Smooth muscle cell (in vitro differentiated cells): ENCODE measurements around the gene DAAM1. TPM values are rescaled to one million over a fixed set of nuclear protein-coding genes. Genes with fewer than 3 reads are reported as not detected.
A peak's percentile ranks its signal among the peaks of the same experiment; 100 is the strongest.

ENCODE experiments used
- DNase-seq: peaks from one replicate; lab custom pipeline; 2025; ENCODE audit not compliant: unreplicated experiment; lab: John Stamatoyannopoulos, UW
- H2AFZ ChIP-seq: fragments of 200-600 bp; sonication (generic); 2 replicates; pipeline ENCODE4 v1.6.0; 2016; ENCODE audit warnings: antibody characterized with exemption, low read depth, mild to moderate bottlenecking
- H3F3A ChIP-seq: fragments of 200-600 bp; sonication (generic); 2 replicates; pipeline ENCODE4 v1.6.0; 2017; ENCODE audit warnings: antibody characterized with exemption, low read depth
- H3K27ac ChIP-seq: fragments of 200-600 bp; sonication (generic); 2 replicates; pipeline ENCODE4 v1.5.1; 2016; ENCODE audit warnings: low read depth, mild to moderate bottlenecking
- H3K27me3 ChIP-seq: fragments of 200-600 bp; sonication (generic); 2 replicates; pipeline ENCODE4 v1.6.1; 2016; ENCODE audit warnings: low read depth, mild to moderate bottlenecking
- H3K36me3 ChIP-seq: fragments of 200-600 bp; sonication (generic); 2 replicates; pipeline ENCODE4 v1.5.1; 2016; ENCODE audit warnings: low read depth
- H3K4me1 ChIP-seq: fragments of 200-600 bp; sonication (generic); 2 replicates; pipeline ENCODE4 v1.5.1; 2016; ENCODE audit warnings: low read depth
- H3K4me2 ChIP-seq: fragments of 200-600 bp; sonication (generic); 2 replicates; pipeline ENCODE4 v1.6.0; 2016; ENCODE audit warnings: mild to moderate bottlenecking
- H3K4me3 ChIP-seq: fragments of 200-600 bp; sonication (generic); 2 replicates; pipeline ENCODE4 v1.5.1; 2016; ENCODE audit warnings: mild to moderate bottlenecking
- H3K79me2 ChIP-seq: fragments of 200-600 bp; sonication (generic); 2 replicates; pipeline ENCODE4 v1.6.0; 2016; ENCODE audit warnings: low read depth, mild to moderate bottlenecking
- H3K9ac ChIP-seq: fragments of 200-600 bp; sonication (generic); 2 replicates; pipeline ENCODE4 v1.6.0; 2016; ENCODE audit warnings: low read depth
- H3K9me3 ChIP-seq: fragments of 200-600 bp; sonication (generic); replicated peaks from 2 replicates; pipeline ENCODE4 v1.5.1; 2016; ENCODE audit warnings: low read depth
- H4K20me1 ChIP-seq: fragments of 200-600 bp; sonication (generic); 2 replicates; pipeline ENCODE4 v1.6.0; 2016; ENCODE audit warnings: low read depth
- CTCF ChIP-seq: fragments of 200-600 bp; sonication (generic); IDR thresholded peaks from 2 replicates; pipeline ENCODE4 v1.5.1; 2017; ENCODE audit warnings: borderline replicate concordance, mild to moderate bottlenecking, antibody characterized with exemption; ENCODE audit not compliant: insufficient read depth, poor library complexity, severe bottlenecking
- WGBS: methylation state at CpG from one replicate; pipeline ENCODE4 v1.1.7; 2016; ENCODE audit warnings: low lambda C conversion rate; 5-methylcytosine and 5-hydroxymethylcytosine counted together
- polyA plus RNA-seq: library from polyadenylated mRNA; unstranded; fragments of >200 nt; fragmentation: Nextera tagmentation; extraction: Ambion mirVana; gene quantifications from 2 replicates; pipeline ENCODE4 v1.2.1, GENCODE V29; 2016
- total RNA-seq: library from RNA; depleted of rRNA; stranded (reverse); fragments of >200 nt; gene quantifications from 2 replicates; pipeline ENCODE4 v1.2.3, GENCODE V29; 2014

The DAAM1 gene
- total and polyA plus RNA-seq, 2 experiments from 2014 or later: 10.9 to 46.4 TPM

GRCh38 chr14:59241121-59241520 is 52.7 kb downstream of the DAAM1 start:
- Histone ChIP-seq H3K4me2 (no peak overlapping the region), H3K36me3 (no peaks in the 10 kb centered on the region), H3K4me3 (no peak overlapping the region), H4K20me1 (peaks cover 42% of the 10 kb centered on the region), H3K9ac (no peak overlapping the region), H2AFZ (no peak overlapping the region), H3F3A (peaks cover 8% of the 10 kb centered on the region), H3K9me3 (no peaks in the 10 kb centered on the region), H3K4me1 (peaks cover 11% of the 10 kb centered on the region), H3K27me3 (no peaks in the 10 kb centered on the region), H3K79me2 (peaks cover 56% of the 10 kb centered on the region), H3K27ac (no peak overlapping the region)
- no peak for TF ChIP-seq CTCF
- no peak for DNase-seq
- 79% methylated on average over 2 of the region's 2 CpGs for WGBS

- no peak for TF ChIP-seq CTCF
- Histone ChIP-seq H3K4me1 (peaks cover 8% of the 10 kb centered on the region), H3K9me3 (no peaks in the 10 kb centered on the region), H3K36me3 (no peaks in the 10 kb centered on the region), H3K79me2 (peaks cover 60% of the 10 kb centered on the region), H3K4me2 (no peak overlapping the region), H4K20me1 (peaks cover 25% of the 10 kb centered on the region), H2AFZ (no peak overlapping the region), H3K4me3 (no peak overlapping the region), H3K27ac (no peak overlapping the region), H3K9ac (no peak overlapping the region), H3F3A (no peaks in the 10 kb centered on the region), H3K27me3 (no peaks in the 10 kb centered on the region)
- 100% methylated on average over 1 of the region's 1 CpG for WGBS
- DNase-seq: no peak
These were observed 54.7 kb downstream of the DAAM1 start for GRCh38 chr14:59243174-59243573.

- Histone ChIP-seq H3K9me3 (no peaks in the 10 kb centered on the region), H4K20me1 (peaks cover 16% of the 10 kb centered on the region), H3K4me1 (peaks cover 9% of the 10 kb centered on the region), H3K27ac (peak overlapping the region; percentile 57), H3K4me2 (no peak overlapping the region), H2AFZ (no peak overlapping the region), H3K27me3 (no peaks in the 10 kb centered on the region), H3K79me2 (peaks cover 67% of the 10 kb centered on the region), H3K4me3 (no peak overlapping the region), H3K36me3 (no peaks in the 10 kb centered on the region), H3K9ac (no peak overlapping the region), H3F3A (no peaks in the 10 kb centered on the region)
- 87% methylated on average over 2 of the region's 2 CpGs for WGBS
- no peak for TF ChIP-seq CTCF
- no peak for DNase-seq
These were observed 56.1 kb downstream of the DAAM1 start for GRCh38 chr14:59244581-59244980.

- H3K79me2 ChIP-seq: peaks cover 68% of the 10 kb centered on the region
- WGBS: 78% methylated on average over 1 of the region's 1 CpG
- H3K9ac ChIP-seq: no peak overlapping the region
- no peak overlapping the region for H2AFZ ChIP-seq
- H3K4me3 ChIP-seq: no peak overlapping the region
- no peaks in the 10 kb centered on the region for H3K9me3 ChIP-seq
- peak overlapping the region; percentile 57 for H3K27ac ChIP-seq
- peaks cover 16% of the 10 kb centered on the region for H4K20me1 ChIP-seq
- H3K4me2 ChIP-seq: no peak overlapping the region
- H3K36me3 ChIP-seq: no peaks in the 10 kb centered on the region
- peaks cover 9% of the 10 kb centered on the region for H3K4me1 ChIP-seq
- H3F3A ChIP-seq: no peaks in the 10 kb centered on the region
- TF ChIP-seq CTCF: no peak
- no peaks in the 10 kb centered on the region for H3K27me3 ChIP-seq
- no peak for DNase-seq
These were observed 57.4 kb downstream of the DAAM1 start for GRCh38 chr14:59245809-59246295.
